Hippocampal formation (tissue), 2 donors: ENCODE data around the gene FLT3.
A peak's percentile ranks its signal among the peaks of the same experiment; 100 is the strongest.
"Not testable (repeated sequence)": the region's sequence is repeated elsewhere in the genome, so short reads cannot be mapped to it uniquely, and the experiment has no call there.

Source experiments
- DNase-seq, 2 donors: peaks; one replicate each; lab custom pipeline; 2025; lab: John Stamatoyannopoulos, UW

Gene FLT3

GRCh38 chr13:28100150-28101121 is at the start of gene FLT3:
TSS of gene FLT3 (minus strand) at chr13:28100576. CDS start at chr13:28100510, 66 bp downstream.
- DNase-seq = no peak

GRCh38 chr13:28147495-28147894 is 47.1 kb upstream of the FLT3 start:
- no peak for DNase-seq

GRCh38 chr13:28145049-28145448 is 44.7 kb upstream of the FLT3 start:
- DNase-seq = no peak

- DNase-seq = not testable (repeated sequence)
Measured at GRCh38 chr13:28141542-28141941, 41.2 kb upstream of the FLT3 start.

GRCh38 chr13:28140433-28141125 is 40.2 kb upstream of the FLT3 start:
- DNase-seq = no peak

GRCh38 chr13:28138756-28139470 is 38.5 kb upstream of the FLT3 start:
- DNase-seq = peak; percentile 53 to 76

GRCh38 chr13:28138012-28138755 is 37.8 kb upstream of the FLT3 start, which contains the start of gene PAN3:
TSS of gene PAN3 (plus strand) at chr13:28138545. CDS start at chr13:28138658, 113 bp downstream.
- peak; percentile 81 to 83 for DNase-seq

- DNase-seq = no peak
Measured at GRCh38 chr13:28137596-28137995, 37.2 kb upstream of the FLT3 start.

GRCh38 chr13:28136916-28137315 is 36.5 kb upstream of the FLT3 start:
- DNase-seq = no peak

- DNase-seq = no peak
Measured at GRCh38 chr13:28131646-28132045, 31.3 kb upstream of the FLT3 start.

- DNase-seq = no peak
Measured at GRCh38 chr13:28129911-28130693, 29.7 kb upstream of the FLT3 start.

- DNase-seq = no peak
Measured at GRCh38 chr13:28128926-28129325, 28.6 kb upstream of the FLT3 start.

- DNase-seq = no peak
Measured at GRCh38 chr13:28128030-28128429, 27.7 kb upstream of the FLT3 start.

- no peak for DNase-seq
Measured at GRCh38 chr13:28121224-28121623, 20.8 kb upstream of the FLT3 start.

- DNase-seq = no peak
Measured at GRCh38 chr13:28120317-28120716, 19.9 kb upstream of the FLT3 start.

GRCh38 chr13:28117689-28118377 is 17.5 kb upstream of the FLT3 start:
- DNase-seq = peak in 1 of 2 donors; percentile 2

- DNase-seq = no peak
Measured at GRCh38 chr13:28116736-28117135, 16.4 kb upstream of the FLT3 start.

- no peak for DNase-seq
Measured at GRCh38 chr13:28110414-28110813, 10.0 kb upstream of the FLT3 start.

GRCh38 chr13:28106976-28107375 is 6.6 kb upstream of the FLT3 start:
- DNase-seq = no peak

GRCh38 chr13:28101886-28102285 is 1.5 kb upstream of the FLT3 start:
- not testable (repeated sequence) for DNase-seq
